AG08395 (cell line): ENCODE results near the gene TTI1.

Experiments
- DNase-seq: peaks from one replicate; pipeline ENCODE4 v3.0.0; 2012; ENCODE audit warnings: mixed read lengths, low spot score

Gene TTI1

GRCh38 chr20:37987602-37988290 lies 45.5 kb downstream of the TTI1 start:
- DNase-seq: no peak

DNA sequence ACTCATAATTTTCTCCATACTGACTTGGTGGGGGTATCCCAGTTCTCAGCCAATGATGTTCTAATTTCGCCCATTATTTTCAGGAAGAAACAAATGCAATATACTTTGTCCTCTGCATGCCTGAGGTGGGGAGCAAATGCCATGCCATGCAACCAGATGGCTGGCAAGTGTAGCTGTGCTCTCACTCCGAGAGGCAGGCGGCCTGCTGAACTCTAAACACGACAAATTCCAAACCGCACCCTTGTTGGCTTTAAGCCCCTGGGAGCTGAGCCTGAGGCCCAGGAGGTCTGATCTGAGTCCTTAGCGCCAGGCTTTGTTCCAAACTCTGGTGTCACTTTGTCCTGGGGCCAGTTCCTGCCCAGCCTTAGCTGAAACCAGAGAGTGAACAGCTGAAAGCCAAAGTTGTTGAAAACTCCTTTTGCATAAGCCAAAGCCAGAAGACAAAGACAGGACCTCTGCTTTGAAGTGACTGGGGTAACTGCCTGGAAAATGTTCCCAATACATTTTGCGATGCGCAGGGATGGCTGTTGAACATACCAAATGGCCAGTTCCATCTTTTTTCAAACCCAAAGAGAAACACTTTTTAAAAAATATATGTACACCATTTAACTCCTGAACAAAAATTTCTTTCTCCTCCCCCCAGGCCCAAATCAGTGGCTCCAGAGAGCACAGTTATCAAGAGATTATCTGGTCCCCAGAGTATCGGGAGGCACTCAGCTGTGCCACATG lies 46.2 kb downstream of the TTI1 start:
- peak; percentile 82 for DNase-seq

DNA sequence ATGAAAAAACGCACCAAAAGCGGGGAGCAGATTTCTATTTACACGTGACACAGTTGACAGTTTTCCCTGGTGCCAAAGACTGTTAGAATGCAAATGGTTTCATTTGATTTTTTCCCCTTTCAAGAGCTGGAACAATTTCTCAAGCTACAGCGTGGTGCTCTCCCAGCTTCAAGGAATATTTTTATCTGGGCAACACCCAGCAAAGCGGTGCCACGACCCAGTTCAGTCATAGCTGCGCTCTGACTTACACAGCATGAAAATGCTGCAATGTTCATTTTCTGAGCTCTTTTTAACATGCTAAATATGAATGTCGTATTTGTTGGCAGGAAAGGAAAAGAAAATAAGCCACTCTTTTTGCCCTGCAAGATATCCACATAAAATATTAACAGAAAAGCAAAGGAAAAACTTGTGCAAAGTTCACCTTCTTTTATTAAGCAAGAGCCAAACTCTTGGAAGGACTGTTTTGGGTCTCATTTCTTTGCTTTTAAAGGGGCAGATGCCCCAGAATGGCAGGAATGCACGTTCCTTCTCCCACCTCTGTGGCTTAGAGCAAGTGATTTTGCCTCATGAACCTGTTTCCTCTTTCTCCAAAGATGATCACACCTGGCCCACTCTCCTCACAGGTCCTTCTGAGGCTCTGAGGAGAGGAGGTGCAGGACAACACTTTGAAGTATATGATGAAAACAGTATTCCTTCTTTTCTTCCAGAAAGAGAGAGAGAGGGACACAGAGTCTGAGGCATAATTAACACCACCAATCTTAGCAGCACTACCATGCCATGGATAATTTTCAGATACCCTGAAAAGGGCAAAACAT lies 47.0 kb downstream of the TTI1 start:
- no peak for DNase-seq

GRCh38 chr20:37984018-37984785 lies 49.1 kb downstream of the TTI1 start:
- DNase-seq: no peak

GRCh38 chr20:37983286-37983685 lies 50.0 kb downstream of the TTI1 start:
- no peak for DNase-seq

DNA sequence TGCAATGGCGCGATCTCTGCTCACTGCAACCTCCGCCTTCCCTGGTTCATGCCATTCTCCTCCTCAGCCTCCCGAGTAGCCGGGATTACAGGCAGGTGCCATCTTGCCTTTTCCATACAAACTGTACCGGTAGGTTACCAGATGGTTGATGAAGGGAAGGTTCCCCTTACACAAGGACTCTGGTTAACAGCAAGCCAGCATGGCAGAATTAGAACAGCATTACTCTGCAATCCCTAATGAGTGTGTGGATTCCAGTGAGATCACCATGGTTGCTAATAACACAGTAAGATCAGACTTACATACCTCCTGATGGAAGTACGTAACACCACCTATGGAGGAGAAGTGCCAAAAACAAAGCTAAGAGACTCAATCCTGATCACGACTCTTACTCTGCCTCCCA lies 51.7 kb downstream of the TTI1 start:
- DNase-seq: no peak

GRCh38 chr20:37980876-37981275 lies 52.4 kb downstream of the TTI1 start:
- DNase-seq: no peak

GRCh38 chr20:37980383-37980782 lies 52.9 kb downstream of the TTI1 start:
- DNase-seq: no peak

DNA sequence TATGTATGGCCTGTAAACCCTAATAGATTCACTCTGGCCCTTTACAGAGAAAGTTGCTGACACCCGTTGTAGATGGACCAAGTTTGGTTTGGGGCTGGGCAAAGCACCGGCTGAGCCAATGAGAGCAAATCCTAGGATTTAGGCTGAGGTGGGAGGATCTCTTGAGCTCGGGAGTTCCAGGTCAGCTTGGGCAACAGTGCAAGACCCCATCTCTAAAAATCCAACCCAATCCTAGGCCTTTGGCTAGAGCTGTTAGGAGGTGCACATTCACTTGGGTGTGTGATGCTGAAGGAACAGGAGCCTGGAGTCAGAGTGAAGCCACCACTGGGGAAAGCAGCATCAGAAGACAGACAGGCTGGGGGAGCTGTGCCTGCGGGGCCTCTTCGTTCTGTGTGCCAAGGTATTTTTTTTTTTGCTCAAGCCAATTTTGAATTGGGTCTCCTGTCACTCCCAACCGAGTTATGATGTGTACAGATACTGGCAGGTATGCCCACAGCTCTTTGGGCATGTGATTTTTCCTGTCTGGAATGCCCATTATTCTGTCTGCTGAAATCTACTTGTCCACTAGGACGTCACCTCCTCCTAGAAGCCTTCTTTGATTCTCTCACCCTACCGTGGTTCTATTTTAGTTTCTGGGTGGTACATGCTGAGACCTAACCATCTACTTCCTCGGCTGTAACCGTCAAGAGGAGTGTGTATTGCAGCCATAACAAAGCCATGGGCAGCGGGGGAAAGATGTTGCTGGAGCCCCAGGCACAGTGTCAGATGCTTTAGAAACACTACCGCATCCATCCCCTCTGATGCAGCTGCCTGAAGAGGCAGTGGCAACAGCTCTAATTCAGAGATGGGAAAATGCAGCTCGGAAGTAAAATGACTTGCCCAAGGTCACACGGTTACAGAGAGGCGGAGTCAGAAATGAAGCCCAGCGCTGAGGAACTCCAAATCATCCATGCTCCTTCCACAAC lies 54.0 kb downstream of the TTI1 start:
- no peak for DNase-seq

GRCh38 chr20:37977786-37978185 lies 55.5 kb downstream of the TTI1 start:
- no peak for DNase-seq

- DNase-seq: no peak
Measured at GRCh38 chr20:37977338-37977737, 55.9 kb downstream of the TTI1 start.

- DNase-seq: no peak
Measured at GRCh38 chr20:37976887-37977286, 56.4 kb downstream of the TTI1 start.

DNA sequence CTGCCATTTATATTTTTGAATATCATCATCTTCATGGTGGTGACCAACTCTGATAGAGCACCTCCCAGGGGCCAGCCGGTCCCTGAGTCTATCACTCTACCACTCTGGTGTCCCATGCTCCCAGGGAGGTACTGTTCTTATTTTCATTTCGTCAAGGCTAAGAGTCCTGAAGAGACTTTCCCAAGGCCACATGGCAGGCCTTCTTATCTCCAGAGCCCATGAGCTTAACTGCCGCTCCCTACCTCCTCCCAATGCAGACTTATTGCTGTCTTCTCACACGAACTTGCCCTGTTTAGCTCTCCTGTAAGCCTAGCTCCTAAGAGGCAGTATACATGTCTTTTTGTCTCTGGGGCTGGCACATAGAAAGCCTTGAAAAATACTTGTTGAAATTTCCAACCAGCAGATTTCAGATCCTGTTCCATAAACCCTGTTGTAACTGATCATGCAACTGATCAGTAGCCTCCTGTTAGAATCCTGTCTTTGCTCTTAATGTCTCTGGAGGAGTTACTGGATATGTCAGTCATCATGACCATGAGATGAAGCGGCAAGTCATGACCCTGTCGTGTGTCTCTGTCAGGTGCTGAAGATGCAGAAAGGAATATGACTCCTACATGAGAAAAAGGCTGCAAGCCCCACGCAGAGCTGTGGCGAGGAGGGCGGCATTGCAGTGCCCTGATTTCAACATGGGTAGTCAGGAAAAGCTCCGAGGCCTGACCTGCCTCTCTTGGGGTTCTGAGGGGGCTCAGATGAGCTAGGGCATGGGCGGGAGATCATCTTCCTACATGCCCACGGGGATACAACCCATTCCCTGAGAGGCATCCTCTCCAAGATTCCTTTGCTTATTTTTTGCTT lies 60.0 kb downstream of the TTI1 start:
- no peak for DNase-seq

- no peak for DNase-seq
Measured at GRCh38 chr20:37972256-37973058, 60.8 kb downstream of the TTI1 start.

DNA sequence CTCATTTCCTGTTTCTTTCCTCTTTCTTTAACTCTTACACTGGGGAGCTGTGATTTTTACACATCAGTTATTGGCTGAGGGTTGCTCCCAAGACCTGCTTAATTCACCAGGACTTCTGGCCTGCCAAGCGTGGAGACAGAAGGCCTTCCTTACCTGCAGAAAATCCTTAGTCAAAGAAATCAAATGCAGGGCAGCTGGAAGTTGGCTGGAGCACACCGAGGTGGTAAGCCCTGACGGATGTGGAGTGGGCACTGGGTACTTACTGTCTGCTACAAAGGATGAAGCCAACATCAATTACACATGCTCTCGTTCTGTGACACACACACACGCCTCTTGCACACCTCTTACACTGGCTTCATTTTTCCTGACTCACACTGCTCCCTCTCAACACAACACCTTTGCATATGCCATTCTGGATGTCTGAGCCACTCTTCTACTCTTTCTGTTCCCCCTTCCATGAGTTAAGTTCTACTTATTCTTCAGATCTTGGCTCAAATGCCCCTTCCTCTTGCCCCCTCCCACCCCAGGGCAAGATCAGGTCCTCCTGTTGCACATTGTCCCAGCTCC lies 61.6 kb downstream of the TTI1 start:
- DNase-seq: no peak

DNA sequence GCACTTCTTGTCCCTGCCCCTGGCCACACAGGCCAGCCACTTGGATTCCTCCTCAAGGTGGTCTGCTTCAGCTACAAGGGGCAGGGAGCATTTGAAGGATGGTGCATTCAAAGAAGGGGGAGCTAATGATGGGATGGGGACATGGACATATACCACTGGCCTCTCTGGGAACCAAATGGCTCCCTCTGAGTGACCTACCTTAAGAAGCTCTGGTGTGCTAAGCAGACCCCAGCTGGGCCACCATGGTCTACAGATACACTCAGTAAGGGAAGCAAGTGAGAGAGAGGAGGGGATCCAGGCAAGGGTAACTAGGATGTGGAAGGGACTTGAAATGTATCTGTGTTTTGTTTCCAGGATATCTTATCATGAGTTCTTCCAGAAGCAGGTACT lies 62.4 kb downstream of the TTI1 start:
- no peak for DNase-seq

DNA sequence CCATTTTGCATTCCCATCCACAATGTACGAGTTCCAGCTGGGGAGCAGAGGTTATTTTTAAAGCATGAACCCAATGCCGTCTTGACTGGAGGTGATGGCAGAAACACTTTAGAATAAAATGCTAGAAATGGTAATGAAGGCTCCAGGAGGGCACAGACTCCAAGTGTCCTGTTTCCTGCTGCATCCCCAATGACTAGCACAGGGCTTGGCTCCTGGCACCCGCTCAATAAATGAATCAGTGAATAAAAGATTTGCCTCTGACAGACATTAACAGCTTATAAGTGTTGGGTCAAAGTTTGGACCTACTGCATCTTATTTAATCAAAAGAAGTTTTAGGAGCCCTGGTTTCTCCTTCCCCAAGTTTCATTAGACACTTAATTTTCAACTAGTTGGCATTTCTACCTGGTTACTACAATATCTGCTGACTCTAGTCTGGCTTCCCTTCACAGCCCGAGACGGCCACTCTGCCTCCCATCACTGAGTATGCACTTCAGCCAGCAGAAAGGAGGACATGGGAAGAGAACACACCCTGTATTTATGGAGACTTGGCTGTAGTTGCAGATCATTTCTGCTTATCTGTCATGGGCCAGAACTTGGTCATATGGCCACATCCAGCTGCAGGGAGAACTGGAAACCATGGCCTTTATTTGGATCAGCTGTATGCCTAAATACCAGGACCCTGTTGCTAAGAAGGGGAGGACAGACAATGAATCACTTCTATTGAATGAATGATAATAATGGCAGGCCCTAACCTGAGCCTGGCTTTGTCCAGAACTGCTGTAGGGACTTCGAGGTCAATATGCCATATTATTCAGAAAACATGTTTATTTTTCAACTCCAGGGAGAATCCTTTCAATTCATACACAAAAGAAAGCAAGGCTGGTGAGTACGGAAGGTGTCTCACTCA lies 63.1 kb downstream of the TTI1 start:
- peak; percentile 27 for DNase-seq
